HG03039 (cell line): Measurements from ENCODE around the gene NPHP4.

Experiments used
- ATAC-seq: cut with Tn5 transposase; IDR thresholded peaks from one replicate; pipeline ENCODE4 v1.9.1; 2021; ENCODE audit warnings: mild to moderate bottlenecking, moderate library complexity; ENCODE audit not compliant: unreplicated experiment

The NPHP4 gene

DNA sequence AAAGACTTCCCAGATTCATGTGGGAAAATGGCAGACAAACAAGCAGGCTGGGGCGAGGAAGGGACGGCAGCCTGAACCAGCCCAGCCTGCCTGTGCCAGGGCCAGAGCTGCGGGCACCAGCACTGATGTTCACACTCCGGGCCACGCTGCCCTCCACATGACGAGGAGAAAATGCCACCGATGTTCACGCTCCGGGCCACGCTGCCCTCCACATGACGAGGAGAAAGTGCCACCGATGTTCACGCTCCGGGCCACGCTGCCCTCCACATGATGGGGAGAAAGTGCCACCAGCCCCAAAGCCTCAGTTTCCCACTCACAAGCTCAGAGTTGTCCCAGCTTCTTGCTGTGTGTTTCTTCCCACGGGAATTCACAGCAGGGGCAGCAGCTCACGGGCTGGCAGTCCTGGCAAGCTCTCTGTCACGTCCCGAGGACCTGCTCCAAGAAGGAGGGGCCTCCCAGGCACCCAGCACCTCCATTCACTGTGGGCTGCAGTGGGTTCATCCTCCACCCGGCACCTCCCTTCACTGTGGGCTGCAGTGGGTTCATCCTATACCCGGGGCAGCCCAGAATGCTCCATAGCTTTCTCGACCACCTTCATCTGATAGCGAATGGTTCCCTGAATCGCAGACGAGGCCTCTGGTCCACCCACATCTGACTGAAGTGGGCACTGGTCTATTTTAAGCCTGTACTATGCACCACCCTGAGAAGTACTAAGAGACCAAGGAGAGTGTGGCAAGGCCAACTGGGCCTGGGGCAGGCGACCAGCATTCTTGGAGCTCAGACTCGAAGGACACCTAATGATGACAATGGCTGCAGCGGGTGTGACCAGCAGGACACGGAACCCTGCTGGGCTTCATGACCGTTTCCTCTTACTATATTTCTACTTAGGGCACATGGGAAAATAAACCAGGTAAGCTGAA is 108.8 kb downstream of the NPHP4 start:
- ATAC-seq = no peak

- no peak for ATAC-seq
Measured at GRCh38 chr1:5882367-5883128, 109.7 kb downstream of the NPHP4 start.

DNA sequence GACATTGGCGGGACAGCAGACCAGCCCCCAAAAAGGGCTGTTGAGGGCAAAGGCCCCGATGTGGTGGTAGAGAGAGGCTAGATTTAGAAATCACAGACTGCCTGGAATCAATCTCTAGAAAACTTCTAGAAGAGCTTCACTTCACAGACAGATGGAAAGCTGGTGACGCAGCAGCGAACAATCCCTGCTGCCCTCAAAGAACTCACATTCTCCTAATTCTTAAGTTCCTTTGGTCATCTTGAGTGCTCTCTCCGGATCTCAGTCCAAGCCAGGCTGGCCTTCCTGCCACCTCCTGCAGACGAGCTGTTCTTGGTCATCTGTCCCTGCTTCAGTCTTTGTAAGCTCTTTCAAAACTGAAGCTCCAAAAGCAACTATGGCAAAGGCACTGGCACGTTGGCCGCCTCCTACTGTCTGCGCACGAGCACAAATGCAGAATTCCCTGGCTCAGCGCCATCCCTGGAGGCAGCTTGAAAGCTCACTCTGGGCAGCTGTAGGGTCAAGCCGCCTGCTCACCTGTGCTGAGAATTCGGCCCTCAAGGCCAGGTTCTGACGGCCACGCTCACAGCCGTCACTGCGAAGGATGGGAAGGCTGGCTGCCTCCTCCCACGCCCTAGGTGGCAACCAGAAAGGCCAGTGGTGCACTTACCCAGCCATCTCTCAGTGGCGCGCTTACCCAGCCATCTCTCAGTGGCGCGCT is 110.6 kb downstream of the NPHP4 start:
- no peak for ATAC-seq

GRCh38 chr1:5880630-5881405 is 111.4 kb downstream of the NPHP4 start:
- no peak for ATAC-seq

DNA sequence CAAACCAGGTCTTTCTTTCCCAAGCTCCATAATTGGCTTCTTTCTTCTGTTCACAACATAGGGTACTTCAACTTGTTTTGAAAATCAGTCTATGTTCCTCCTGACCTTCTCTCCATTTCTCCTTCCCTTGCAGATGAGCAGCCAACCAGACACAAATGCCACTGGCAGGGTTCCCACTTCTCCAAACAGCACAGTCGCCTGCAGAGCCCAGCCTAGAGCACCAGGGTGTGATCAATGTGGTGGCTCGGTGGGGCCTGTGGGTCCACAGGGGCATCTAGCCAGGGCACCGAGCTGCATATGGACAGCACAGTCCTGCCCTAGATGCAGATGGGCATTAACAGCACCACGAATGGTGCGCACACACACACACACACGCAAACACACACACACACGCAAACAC is 112.8 kb downstream of the NPHP4 start:
- ATAC-seq = no peak

DNA sequence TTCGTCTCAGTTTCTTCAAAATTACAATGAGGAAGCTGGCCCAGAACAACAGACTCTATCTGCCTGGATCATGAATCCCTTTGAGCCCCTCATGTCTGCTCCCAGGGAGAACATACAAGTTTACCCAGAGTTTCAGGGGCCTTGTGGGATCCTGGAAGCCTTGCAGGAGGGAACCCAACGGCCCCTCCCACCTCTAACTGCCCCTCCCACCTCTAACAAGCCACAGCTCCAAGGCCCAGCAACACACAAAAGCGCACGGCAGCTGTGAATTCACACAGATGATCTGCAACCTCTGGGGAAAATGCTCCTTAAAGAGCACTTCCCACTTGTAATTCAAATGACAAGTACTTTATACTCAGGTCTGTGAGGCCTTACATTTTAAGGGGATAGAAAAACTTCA is 113.3 kb downstream of the NPHP4 start:
- ATAC-seq = no peak

GRCh38 chr1:5877683-5878530 is 114.3 kb downstream of the NPHP4 start:
- no peak for ATAC-seq

DNA sequence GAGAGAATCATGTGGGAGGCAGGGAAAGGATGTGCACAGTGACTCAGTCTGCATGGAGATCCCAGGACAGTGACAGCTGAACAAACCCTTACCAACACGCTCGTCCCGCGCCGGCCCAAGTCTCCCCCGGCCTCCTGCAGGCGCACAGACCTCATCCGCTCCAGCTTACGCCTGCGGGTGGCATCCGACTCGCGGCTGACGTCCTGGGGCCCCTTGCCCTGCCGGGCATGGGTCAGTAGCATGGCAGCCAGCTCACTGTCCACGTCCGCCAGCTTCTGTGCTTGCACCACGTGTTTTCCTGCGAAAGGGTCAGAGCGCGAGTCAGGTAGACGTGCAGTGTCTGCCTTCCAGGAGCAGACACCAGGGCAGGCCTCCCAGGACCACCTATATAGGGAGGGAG is 115.2 kb downstream of the NPHP4 start:
- no peak for ATAC-seq

- ATAC-seq = no peak
Measured at GRCh38 chr1:5876094-5876650, 116.1 kb downstream of the NPHP4 start.

- no peak for ATAC-seq
Measured at GRCh38 chr1:5875345-5875910, 116.8 kb downstream of the NPHP4 start.

- no peak for ATAC-seq
Measured at GRCh38 chr1:5874416-5875110, 117.7 kb downstream of the NPHP4 start.

DNA sequence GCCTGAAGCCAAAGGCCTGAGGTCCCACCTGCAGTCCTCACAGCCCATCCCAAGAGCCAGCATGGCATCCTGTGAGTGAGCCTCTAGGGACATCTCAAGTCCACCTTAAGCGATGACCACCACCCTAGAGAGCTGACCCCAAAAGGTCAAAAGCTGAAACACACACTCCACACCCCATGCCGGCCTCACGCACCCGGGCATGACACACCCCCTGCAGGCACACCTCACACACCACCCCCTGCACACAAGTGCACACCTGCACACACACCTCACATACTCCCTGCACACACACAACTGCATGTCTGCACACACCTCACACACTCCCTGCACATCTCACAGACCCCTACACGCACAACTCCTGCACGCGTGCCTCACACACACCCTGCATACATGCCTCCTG is 118.7 kb downstream of the NPHP4 start:
- no peak for ATAC-seq

- ATAC-seq = no peak
Measured at GRCh38 chr1:5872886-5873285, 119.3 kb downstream of the NPHP4 start.

DNA sequence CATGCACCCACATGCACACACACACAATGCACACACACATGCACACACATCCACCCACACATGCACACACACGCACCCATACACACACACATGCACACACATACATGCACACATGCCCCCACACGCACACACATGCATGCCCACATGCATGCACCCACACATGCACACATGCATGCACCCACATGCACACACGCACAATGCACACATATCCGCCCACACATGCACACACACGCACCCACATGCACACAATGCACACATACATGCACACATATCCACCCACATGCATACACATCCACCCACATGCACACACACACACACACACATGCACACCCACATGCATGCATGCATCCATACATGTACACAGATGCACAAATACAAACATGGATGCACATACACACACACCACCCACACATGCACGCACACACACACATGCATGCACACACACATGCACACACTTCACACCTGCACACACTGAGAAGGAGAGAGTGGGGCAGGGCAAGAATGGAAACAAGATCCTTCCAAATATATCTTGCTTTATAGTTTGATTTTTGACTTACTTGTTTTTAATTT is 123.2 kb downstream of the NPHP4 start:
- no peak for ATAC-seq

DNA sequence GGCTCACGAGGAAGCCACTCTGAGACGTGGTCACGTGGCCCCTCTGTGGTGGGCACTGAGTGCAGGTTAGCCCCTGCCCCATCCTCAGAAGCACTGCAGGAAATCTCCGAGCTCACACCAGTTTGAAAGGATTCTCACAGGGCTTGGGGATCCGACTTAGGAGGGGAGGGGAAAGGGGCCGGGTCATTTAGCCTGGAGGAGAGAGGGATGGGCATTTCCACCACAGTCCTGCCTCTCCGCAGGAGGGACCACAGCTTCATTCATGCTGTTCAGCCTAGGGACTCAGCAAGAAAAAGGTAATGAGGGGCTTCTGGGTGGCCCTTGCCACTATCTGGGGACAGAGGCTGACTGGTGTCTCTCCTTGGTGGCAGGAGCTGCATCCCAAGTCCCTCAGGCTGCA is 126.5 kb downstream of the NPHP4 start:
- ATAC-seq = no peak

GRCh38 chr1:5865056-5865455 is 127.2 kb downstream of the NPHP4 start:
- ATAC-seq = no peak

GRCh38 chr1:5864256-5864655 is 128.0 kb downstream of the NPHP4 start:
- no peak for ATAC-seq

DNA sequence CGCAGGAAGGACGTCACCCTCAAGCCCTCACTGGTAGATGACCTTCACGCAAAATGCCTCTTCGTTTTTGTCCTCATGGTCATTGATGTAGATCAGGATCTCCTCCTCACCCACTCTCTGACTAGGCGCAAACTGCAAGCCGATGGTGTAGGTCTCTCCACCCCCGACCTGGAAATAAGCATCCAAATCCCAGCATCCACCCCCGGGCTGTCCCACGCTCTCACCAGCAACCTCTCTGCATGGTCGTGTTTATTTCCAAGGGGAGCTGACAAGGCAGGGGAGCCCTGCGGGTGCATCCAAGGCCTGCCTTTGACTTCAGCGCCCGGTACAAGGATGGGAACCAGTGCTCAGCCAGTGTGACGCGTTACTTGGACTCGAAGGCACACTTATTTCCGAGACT is 129.0 kb downstream of the NPHP4 start:
- no peak for ATAC-seq
